Measurements from ENCODE around the gene PRRC2C.

DNA sequence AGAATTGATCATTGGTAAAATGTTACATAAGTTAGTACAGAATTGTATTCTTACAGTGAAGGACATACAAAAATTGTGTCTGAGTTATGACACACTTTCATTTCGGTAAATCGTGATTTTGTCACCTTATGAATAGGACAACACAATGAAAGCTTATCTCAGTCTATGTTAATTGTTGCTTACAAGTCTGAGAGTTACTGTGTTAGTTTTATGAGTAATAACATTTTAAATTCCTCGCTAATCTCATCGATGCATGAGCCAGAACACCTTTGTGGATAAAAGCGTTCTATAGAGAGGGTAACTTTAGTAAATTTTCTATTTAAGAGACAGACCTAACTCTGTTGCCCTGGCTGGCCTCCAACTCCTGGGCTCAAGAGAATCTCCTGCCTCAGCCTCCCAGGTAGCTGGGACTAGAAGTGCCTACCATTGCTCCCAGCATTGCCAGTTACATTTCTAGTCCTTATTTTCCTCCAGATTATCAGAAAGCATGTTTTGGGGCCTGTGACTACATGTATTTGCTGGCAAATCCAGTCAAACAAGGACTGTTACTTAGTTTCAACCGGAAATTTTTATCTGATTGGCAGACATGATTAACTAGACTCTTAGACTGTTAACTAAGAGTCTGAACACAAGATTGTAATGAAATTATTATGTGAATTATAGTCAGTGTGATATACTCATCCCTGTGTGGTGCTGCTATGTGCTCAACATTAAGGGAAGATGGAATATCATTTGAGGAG is 3.0 kb downstream of the PRRC2C start:
- TF ChIP-seq, protein P1, sequence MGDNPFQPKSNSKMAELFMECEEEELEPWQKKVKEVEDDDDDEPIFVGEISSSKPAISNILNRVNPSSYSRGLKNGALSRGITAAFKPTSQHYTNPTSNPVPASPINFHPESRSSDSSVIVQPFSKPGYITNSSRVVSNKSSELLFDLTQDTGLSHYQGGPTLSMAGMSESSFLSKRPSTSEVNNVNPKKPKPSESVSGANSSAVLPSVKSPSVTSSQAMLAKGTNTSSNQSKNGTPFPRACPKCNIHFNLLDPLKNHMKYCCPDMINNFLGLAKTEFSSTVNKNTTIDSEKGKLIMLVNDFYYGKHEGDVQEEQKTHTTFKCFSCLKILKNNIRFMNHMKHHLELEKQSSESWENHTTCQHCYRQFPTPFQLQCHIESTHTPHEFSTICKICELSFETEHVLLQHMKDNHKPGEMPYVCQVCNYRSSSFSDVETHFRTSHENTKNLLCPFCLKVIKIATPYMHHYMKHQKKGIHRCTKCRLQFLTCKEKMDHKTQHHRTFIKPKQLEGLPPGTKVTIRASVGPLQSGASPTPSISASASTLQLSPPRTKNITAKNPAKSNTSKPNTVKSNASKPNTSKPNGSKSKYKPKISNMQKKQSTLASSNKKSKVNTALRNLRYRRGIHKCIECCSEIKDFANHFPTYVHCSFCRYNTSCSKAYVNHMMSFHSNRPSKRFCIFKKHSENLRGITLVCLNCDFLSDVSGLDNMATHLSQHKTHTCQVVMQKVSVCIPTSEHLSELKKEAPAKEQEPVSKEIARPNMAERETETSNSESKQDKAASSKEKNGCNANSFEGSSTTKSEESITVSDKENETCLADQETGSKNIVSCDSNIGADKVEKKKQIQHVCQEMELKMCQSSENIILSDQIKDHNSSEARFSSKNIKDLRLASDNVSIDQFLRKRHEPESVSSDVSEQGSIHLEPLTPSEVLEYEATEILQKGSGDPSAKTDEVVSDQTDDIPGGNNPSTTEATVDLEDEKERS (CRISPR knock-in tag; IDR thresholded peaks at IDR 0.05), result no peak
- TF ChIP-seq, protein P2, sequence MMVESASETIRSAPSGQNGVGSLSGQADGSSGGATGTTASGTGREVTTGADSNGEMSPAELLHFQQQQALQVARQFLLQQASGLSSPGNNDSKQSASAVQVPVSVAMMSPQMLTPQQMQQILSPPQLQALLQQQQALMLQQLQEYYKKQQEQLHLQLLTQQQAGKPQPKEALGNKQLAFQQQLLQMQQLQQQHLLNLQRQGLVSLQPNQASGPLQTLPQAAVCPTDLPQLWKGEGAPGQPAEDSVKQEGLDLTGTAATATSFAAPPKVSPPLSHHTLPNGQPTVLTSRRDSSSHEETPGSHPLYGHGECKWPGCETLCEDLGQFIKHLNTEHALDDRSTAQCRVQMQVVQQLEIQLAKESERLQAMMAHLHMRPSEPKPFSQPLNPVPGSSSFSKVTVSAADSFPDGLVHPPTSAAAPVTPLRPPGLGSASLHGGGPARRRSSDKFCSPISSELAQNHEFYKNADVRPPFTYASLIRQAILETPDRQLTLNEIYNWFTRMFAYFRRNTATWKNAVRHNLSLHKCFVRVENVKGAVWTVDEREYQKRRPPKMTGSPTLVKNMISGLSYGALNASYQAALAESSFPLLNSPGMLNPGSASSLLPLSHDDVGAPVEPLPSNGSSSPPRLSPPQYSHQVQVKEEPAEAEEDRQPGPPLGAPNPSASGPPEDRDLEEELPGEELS (CRISPR knock-in tag; IDR thresholded peaks at IDR 0.05), result no peak
- TF ChIP-seq DPF2 (CRISPR knock-in tag; IDR thresholded peaks at IDR 0.05; ENCODE audit: borderline replicate concordance, low read depth), result no peak
- TF ChIP-seq, protein P3, sequence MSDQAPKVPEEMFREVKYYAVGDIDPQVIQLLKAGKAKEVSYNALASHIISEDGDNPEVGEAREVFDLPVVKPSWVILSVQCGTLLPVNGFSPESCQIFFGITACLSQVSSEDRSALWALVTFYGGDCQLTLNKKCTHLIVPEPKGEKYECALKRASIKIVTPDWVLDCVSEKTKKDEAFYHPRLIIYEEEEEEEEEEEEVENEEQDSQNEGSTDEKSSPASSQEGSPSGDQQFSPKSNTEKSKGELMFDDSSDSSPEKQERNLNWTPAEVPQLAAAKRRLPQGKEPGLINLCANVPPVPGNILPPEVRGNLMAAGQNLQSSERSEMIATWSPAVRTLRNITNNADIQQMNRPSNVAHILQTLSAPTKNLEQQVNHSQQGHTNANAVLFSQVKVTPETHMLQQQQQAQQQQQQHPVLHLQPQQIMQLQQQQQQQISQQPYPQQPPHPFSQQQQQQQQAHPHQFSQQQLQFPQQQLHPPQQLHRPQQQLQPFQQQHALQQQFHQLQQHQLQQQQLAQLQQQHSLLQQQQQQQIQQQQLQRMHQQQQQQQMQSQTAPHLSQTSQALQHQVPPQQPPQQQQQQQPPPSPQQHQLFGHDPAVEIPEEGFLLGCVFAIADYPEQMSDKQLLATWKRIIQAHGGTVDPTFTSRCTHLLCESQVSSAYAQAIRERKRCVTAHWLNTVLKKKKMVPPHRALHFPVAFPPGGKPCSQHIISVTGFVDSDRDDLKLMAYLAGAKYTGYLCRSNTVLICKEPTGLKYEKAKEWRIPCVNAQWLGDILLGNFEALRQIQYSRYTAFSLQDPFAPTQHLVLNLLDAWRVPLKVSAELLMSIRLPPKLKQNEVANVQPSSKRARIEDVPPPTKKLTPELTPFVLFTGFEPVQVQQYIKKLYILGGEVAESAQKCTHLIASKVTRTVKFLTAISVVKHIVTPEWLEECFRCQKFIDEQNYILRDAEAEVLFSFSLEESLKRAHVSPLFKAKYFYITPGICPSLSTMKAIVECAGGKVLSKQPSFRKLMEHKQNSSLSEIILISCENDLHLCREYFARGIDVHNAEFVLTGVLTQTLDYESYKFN (CRISPR knock-in tag; conservative IDR thresholded peaks at IDR 0.05), result no peak

Measured in HepG2 (cell line).